Nucleus accumbens (tissue), 56 donors: ENCODE data around the gene CAPZB.
"Not testable (repeated sequence)": the region's sequence is repeated elsewhere in the genome, so short reads cannot be mapped to it uniquely, and the experiment has no call there.

Experiments used
- DNase-seq, 56 donors: peaks; one replicate each; lab custom pipeline; 2025; lab: John Stamatoyannopoulos, UW

CAPZB gene

GRCh38 chr1:19502284-19502683 is 16.9 kb upstream of the CAPZB start:
- DNase-seq, result not testable (repeated sequence)

GRCh38 chr1:19499887-19500286 is 14.5 kb upstream of the CAPZB start:
- not testable (repeated sequence) for DNase-seq

GRCh38 chr1:19497443-19497842 is 12.1 kb upstream of the CAPZB start:
- DNase-seq, result not testable (repeated sequence)

GRCh38 chr1:19496527-19496874 is 11.2 kb upstream of the CAPZB start:
- no peak for DNase-seq

- DNase-seq, result no peak
Measured at GRCh38 chr1:19495799-19496526, 10.6 kb upstream of the CAPZB start.

- no peak for DNase-seq
Measured at GRCh38 chr1:19495000-19495656, 9.8 kb upstream of the CAPZB start.

GRCh38 chr1:19493547-19493946 is 8.2 kb upstream of the CAPZB start:
- DNase-seq, result no peak

GRCh38 chr1:19489996-19490395 is 4.7 kb upstream of the CAPZB start:
- no peak for DNase-seq

GRCh38 chr1:19488136-19488535 is 2.8 kb upstream of the CAPZB start:
- DNase-seq, result no peak

GRCh38 chr1:19484798-19485361 is 459 bp downstream of the CAPZB start:
- peak in 1 of 56 donors; percentile 60 for DNase-seq

DNA sequence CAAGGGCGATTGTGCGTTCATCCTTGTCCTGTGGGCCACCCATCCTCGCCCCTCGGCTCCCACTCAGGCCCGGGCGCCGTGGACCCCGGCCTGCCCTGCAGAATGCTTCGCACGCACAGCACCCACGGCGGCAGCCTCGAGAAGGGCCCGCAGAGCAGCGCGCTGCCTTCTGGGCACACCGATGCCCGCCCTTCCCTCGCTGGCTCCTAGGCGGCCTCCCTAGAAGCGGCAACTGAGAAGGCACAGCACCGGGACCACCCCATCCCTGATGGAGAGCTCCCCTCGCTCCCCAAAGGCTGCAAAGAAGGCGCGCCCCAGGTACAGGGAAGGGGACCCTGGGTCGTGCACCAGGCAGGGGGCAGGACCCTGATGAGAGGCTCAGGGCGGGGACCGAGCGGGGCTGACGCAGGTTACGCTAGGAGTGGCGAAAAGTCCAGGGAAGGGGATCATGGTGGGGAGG is 971 bp downstream of the CAPZB start:
- peak in 1 of 56 donors; percentile 17 for DNase-seq

- DNase-seq, result no peak
Measured at GRCh38 chr1:19483691-19484090, 1.6 kb downstream of the CAPZB start.

- DNase-seq, result no peak
Measured at GRCh38 chr1:19483261-19483660, 2.1 kb downstream of the CAPZB start.

DNA sequence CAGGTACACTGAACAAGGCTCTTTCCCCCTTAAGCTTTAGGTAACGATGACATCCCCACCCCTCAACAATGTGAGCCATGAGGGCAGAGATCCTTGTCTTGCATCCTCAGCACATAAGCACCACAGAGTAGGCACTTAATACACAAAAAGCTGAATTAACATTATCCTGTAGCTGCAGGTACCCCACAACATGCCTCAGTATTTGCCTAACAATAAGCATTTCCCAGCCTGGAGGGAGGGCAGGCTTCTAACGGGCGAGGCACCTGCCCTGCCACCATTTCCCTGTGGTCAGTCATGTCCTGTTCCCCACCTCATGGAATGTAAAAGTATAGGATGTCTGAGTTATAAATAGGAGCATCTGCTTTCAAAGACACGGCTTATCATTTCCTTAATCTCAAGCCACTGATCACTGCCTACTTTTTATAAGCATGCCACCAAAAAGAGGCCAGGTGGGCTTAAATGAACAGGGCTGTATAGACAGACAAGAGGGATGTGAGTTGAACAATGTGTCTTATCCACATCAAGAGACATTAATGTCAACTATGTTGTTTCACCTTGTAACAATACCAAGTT is 3.4 kb downstream of the CAPZB start:
- no peak for DNase-seq

- no peak for DNase-seq
Measured at GRCh38 chr1:19480282-19480681, 5.1 kb downstream of the CAPZB start.

DNA sequence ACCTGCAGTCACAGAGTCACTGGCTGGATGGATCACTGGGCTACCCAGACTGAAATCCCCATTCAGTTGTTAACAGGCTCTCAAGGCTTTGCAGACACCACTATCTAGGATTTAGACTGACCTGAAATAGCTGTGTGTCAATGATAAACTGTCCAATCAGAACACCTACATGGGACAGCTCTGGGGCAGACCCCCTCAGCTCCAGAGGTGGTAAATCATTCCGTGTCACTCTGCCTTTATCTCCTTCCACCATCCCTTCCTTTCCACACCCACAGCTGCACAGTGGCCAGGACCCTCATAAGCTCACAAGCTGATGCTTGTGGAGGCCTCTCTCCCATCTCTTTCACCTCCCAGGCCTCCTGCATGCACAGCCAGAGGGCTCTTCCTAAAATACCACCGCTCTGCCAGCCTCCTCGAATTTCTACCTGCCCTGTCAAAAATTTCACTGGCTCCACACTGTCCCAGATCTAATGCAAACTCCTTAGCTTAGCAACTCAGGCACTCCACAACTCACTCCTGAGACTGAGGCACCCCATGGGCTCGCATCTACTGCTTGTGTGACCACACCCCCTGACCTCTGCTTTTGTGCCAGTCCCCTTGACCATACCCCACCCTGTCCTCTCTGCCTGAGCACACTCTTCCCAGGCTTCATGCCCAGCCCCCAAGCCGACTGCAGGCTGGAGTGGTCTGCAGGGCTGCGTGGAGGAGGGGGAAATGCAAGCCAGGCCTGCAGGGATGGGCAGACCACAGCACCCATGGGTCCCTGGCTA is 5.8 kb downstream of the CAPZB start:
- DNase-seq, result no peak

DNA sequence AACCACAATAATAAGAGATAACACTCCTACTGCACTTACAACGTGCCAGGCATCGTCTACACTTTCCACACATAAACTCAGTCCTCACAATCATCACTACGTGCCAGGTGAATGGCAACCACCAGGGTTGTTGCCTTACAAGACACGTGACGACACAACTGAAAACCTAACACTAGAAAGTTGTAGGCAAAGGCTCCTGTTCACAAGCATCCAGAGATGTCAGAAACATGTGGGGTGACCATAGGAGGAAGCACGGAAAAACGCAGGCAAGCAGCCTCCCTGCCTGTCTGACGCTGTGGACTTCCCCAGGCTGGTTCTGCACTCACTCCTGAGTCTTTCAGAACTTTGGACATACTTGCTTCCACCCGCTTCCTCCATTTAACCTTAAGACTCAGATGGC is 7.0 kb downstream of the CAPZB start:
- no peak for DNase-seq

GRCh38 chr1:19477284-19478249 is 7.8 kb downstream of the CAPZB start:
- DNase-seq, result peak in 2 of 56 donors; percentile 15 to 18

DNA sequence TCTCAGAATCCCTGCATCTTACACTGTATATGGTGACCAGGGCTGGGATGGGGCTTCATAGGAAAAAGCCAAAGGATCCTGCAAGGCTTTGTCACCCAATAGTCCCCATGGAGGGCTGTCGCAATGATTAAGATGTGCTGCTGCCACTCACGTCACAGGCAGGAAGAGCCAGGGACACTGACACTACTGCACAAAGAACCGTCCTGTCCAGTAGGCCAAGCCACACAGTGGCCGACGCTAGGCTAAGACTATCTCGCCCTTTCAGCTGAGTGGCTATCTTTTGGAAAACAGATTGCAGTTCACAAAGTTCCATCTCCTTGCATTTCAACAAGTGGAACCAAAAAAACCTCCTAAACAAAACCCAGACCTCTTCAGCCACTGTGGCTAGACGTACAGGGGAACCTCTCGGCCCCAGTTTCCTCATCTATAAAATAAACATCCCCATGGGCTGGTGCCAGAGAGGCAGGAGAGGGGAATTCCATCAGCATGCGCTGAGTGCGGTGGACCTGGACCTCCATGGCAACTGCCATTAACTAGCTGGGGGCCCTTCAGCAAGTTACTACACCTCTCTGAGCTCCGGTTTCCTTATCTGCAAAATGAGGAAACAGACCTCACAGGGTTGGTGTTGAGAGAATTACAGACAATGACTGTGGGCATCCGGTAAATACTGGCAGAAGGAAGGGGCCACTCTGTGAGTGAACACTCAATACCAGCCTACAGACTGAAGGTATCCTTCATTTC is 8.7 kb downstream of the CAPZB start:
- DNase-seq, result no peak
